ENCODE results near the gene GRAMD1A.

DNA sequence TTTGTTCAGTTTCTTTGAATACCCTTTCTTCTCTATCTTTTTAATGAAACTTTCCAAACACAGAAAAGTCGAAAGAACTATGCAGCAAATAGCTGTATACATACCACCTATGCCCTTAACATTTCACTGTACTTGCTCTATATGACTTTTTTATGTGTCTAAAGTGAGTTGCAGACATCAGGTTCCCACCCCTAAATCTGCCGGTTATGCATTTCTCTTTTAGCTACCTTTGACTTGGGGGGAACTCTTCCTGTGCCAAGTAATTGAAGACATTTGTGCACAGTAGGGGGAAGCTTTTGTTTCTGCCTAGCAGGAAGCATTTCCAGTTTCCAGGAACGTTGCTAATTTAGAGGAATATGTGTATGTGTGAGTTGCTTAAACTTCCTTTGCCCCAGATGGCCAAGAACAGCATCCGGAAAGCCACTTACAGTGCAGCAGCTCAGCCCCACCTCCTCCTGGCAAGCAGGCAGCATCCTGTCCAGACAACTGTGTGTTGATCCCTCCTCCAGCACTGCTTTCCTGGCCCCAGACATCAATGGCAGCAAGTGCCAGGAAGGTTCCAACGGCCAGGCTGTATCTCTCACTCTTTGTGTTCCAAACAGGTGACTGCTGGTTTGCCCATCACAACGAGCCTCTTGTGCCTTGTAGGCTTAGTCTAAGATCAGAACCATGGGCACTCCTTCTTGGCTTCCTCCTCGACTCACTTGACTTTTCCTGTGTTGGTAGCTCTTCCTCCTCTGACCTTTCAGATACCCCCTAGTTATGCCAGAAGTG is 14.7 kb upstream of the GRAMD1A start:
- TF ChIP-seq, protein P1, sequence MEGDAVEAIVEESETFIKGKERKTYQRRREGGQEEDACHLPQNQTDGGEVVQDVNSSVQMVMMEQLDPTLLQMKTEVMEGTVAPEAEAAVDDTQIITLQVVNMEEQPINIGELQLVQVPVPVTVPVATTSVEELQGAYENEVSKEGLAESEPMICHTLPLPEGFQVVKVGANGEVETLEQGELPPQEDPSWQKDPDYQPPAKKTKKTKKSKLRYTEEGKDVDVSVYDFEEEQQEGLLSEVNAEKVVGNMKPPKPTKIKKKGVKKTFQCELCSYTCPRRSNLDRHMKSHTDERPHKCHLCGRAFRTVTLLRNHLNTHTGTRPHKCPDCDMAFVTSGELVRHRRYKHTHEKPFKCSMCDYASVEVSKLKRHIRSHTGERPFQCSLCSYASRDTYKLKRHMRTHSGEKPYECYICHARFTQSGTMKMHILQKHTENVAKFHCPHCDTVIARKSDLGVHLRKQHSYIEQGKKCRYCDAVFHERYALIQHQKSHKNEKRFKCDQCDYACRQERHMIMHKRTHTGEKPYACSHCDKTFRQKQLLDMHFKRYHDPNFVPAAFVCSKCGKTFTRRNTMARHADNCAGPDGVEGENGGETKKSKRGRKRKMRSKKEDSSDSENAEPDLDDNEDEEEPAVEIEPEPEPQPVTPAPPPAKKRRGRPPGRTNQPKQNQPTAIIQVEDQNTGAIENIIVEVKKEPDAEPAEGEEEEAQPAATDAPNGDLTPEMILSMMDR (conservative IDR thresholded peaks at IDR 0.05; ENCODE audit: low read length) = no peak
- no peak for TF ChIP-seq EZH2phosphoT487 (IDR thresholded peaks at IDR 0.05; ENCODE audit: borderline replicate concordance, low read depth, low read length)
